CD4-positive, alpha-beta T cell treated with Interferon alpha-2 for 1 hour (primary cell): Measurements from ENCODE around the gene PRDM9.

Experiments used
- DNase-seq, 2 donors: peaks; one replicate each; pipeline ENCODE4 v3.0.0-alpha.2; 2020 to 2022

The PRDM9 gene

DNA sequence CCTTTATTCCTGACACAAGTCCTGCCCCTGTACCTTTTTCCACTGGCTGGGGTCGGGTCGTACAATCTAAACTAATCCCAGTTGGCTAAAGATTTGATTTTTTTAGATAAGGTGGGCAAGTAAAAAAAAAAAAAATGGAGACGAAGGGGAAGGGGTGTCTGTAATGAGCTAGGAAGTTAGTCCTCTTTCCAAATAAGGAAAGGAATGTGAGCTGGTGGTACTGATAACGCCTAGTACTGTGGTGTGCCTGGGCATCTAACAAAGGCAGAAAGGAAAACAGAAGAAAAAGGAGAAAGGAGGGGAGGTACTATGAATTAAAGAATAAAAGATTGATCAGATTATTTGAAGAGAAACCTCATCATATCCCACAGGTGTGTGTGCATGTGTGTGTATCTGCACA, 21.3 kb downstream of the PRDM9 start:
- no peak for DNase-seq

DNA sequence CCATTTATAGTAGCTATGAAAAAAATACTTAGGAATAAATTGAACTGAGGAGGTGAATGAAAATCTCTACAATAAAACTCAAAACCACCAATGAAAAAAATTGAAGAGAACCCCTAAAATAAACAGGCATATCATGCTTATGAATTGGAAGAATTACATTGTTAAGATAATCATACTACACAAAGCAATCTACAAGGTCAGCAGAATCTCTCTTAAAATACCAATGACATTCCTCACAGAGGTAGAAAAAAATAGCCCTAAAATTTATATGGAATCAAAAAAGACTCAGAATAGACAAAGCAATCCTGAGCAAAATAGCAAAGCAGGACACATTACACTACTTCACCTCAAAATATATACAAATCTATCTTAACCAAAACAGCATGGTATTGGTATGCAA, 23.2 kb downstream of the PRDM9 start:
- no peak for DNase-seq

DNA sequence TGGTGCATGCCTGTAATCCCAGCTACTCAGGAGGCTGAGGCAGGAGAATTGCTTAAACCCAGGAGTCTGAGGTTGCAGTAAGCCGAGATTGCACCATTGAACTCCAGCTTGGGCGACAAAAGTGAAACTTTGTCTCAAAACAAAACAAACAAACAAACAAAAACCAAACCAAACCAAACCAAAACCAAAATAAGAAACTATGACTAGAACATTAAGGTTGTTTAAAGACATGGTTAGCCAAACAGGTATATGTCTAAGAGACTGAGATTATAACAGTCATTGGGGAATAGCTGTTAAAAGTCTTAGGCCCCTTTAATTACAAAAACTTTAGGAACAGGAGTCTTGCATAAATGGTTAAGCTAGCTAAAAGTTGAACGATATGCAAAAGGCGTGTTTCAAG, 63.6 kb downstream of the PRDM9 start:
- no peak for DNase-seq
